GM10847 (cell line): ENCODE measurements around the gene CALHM5.

Experiments
- POLR2A ChIP-seq: IDR thresholded peaks from 2 replicates; pipeline ENCODE4 v1.6.1; 2011; ENCODE audit not compliant: insufficient read length; ENCODE audit errors: extremely low read depth

The CALHM5 gene

GRCh38 chr6:116557893-116558292, 46.5 kb downstream of the CALHM5 start:
- TF ChIP-seq POLR2A: no peak

- TF ChIP-seq POLR2A: no peak
These were observed 48.7 kb downstream of the CALHM5 start for GRCh38 chr6:116560130-116560529.

GRCh38 chr6:116561377-116562018, 50.1 kb downstream of the CALHM5 start:
- TF ChIP-seq POLR2A: no peak

- TF ChIP-seq POLR2A: no peak
These were observed 50.6 kb downstream of the CALHM5 start for GRCh38 chr6:116562019-116562403.

- TF ChIP-seq POLR2A: no peak
These were observed 51.2 kb downstream of the CALHM5 start for GRCh38 chr6:116562614-116563013.

GRCh38 chr6:116563830-116564229, 52.4 kb downstream of the CALHM5 start:
- no peak for TF ChIP-seq POLR2A

GRCh38 chr6:116564311-116564710, 52.9 kb downstream of the CALHM5 start:
- no peak for TF ChIP-seq POLR2A

GRCh38 chr6:116564921-116565872, 53.8 kb downstream of the CALHM5 start:
- no peak for TF ChIP-seq POLR2A

- TF ChIP-seq POLR2A: no peak
These were observed 56.7 kb downstream of the CALHM5 start for GRCh38 chr6:116568111-116568510.

GRCh38 chr6:116568821-116569755, 57.6 kb downstream of the CALHM5 start:
- no peak for TF ChIP-seq POLR2A

- peak; percentile 80 for TF ChIP-seq POLR2A
These were observed 59.6 kb downstream of the CALHM5 start, which contains the start of gene RWDD1 for GRCh38 chr6:116570856-116571682. Gene RWDD1, plus strand, starts transcription at chr6:116571504. Its CDS starts 79 bp downstream, at chr6:116571583.

GRCh38 chr6:116571683-116572000, 60.2 kb downstream of the CALHM5 start:
- no peak for TF ChIP-seq POLR2A

- no peak for TF ChIP-seq POLR2A
These were observed 60.7 kb downstream of the CALHM5 start for GRCh38 chr6:116572162-116572561.
